ENCODE measurements around the gene PAQR9. TPM values are rescaled to one million over a fixed set of nuclear protein-coding genes. Genes with fewer than 3 reads are reported as not detected.

PAQR9 gene
- total RNA-seq, result not detected in 2 replicates

DNA sequence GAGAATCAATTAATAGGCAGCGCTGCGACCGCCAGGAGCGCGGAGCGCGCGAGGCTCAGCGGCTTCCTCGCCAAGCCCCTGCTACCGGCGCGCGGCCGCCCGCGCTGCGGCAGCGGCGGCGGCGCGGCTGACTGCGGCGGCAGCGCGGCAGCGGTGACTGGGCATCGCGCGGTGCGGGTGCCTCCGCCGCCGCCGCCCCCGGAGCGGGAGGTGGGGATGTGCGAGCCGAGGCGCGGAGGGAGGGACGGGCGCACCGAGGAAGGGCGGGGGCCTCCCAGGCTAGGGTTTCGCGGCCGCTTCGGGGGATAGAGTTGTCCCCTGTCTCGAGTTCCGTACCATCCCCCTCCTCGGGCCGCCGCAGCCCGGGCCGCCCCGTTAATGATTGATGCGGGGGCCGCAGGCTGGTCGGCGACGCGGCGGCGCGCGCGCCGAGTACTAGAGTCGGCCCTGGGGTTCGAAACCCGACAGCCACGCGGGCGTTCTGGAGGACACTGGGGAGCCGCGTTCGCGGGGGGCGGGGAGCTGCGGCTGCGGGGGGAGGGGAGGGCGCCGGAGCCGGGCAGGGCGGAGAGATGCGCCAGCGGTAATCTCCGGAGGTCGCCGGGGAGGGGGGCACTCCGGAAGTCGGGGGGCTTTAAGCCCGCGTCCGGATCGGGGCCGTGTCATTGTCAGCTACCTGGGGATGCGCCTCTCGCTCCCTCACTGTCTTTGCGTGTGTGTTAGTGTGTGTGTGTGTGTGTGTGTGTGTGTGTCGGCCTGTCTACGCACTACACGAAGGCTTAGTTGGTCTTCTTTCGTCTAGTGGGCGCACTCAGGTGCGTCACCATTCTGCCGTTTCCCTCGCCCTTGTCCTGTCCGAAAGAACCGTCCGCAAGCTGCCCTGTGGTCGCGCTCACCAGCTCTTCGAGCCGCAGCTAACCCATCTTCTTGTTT lies at the start of gene PAQR9:
Gene PAQR9, minus strand, starts transcription at position 159 of the 933 bp plus-strand sequence. CDS start 338 bp downstream, outside the sequence.

GRCh38 chr3:143001369-143002082 lies 38.1 kb upstream of the PAQR9 start, which contains the start of gene U2SURP:
TSS of gene U2SURP (plus strand) at chr3:143001570. CDS start at chr3:143001629, 59 bp downstream.

Small RNA genes within 50 kb of the gene (small RNA-seq; reads per million reads assigned to genes)
- gene AC021074.2, result not detected

Other genes starting within 250 kb of the PAQR9 start
- gene TRPC1, start 239.6 kb downstream of the PAQR9 start, total RNA-seq, result 13.8 and 18.0 TPM in 2 replicates
- gene PCOLCE2, start 74.6 kb downstream of the PAQR9 start, total RNA-seq, result 1.3 and 2.5 TPM in 2 replicates
- 146 and 165 TPM in 2 replicates for gene U2SURP, start 37.9 kb upstream of the PAQR9 start, total RNA-seq
- 7.8 and 9.5 TPM in 2 replicates for gene CHST2, start 156.1 kb upstream of the PAQR9 start, total RNA-seq

Data from thoracic aorta endothelial cell (primary cell).